CD14-positive monocyte (primary cell): ENCODE measurements around the gene SLC30A9. TPM values are rescaled to one million over a fixed set of nuclear protein-coding genes. Genes with fewer than 3 reads are reported as not detected.

Source experiments
- DNase-seq, 3 donors: peaks; one replicate each; pipeline ENCODE4 v3.0.0-alpha.2; 2011 to 2022
- H2AFZ ChIP-seq: 2 replicates; pipeline ENCODE4 v1.6.0; 2012; ENCODE audit warnings: mild to moderate bottlenecking, low read depth, low read length, inconsistent platforms; ENCODE audit not compliant: insufficient read depth, poor library complexity, severe bottlenecking
- H3K27ac ChIP-seq, 2 donors: 1 replicate in 1 of 2; 2 replicates in 1 of 2; pipeline ENCODE4 v1.5.1; 2012 to 2013; ENCODE audit warnings: low read length in 2 of 2, control low read depth in 1 of 2, inconsistent platforms in 1 of 2, low read depth in 1 of 2, mild to moderate bottlenecking in 1 of 2
- H3K27me3 ChIP-seq, 2 donors: one replicate each; pipeline versions ENCODE4 v1.6.0 to v1.6.1; 2011 to 2013; ENCODE audit warnings: low read length in 2 of 2; ENCODE audit not compliant: control insufficient read depth in 2 of 2, insufficient read depth in 2 of 2
- H3K36me3 ChIP-seq, 2 donors: replicated peaks in 1 of 2; 1 replicate in 1 of 2; 2 replicates in 1 of 2; pipeline versions ENCODE4 v1.5.1 to v1.6.1; 2012 to 2013; ENCODE audit warnings: low read length in 2 of 2, control low read depth in 1 of 2, inconsistent platforms in 1 of 2, mild to moderate bottlenecking in 1 of 2; ENCODE audit not compliant: insufficient read depth in 2 of 2, control insufficient read depth in 1 of 2
- H3K4me1 ChIP-seq, 2 donors: 1 replicate in 1 of 2; 2 replicates in 1 of 2; pipeline versions ENCODE4 v1.5.1 to v1.6.1; 2012 to 2013; ENCODE audit warnings: low read length in 2 of 2, control low read depth in 1 of 2, inconsistent platforms in 1 of 2, mild to moderate bottlenecking in 1 of 2, moderate library complexity in 1 of 2; ENCODE audit not compliant: insufficient read depth in 2 of 2, control insufficient read depth in 1 of 2
- H3K4me2 ChIP-seq: replicated peaks from 2 replicates; pipeline ENCODE3; 2012; ENCODE audit warnings: low read length, moderate library complexity, mild to moderate bottlenecking; ENCODE audit not compliant: poor library complexity, severe bottlenecking; ENCODE audit errors: extremely low read depth
- H3K4me3 ChIP-seq, 3 experiments: fragments of 200-600 bp in 1 of 3; sonication (generic) in 1 of 3; replicated peaks in 1 of 3; 1 replicate in 2 of 3; 2 replicates in 1 of 3; pipeline ENCODE4 v1.5.1; 2011 to 2013; ENCODE audit warnings: low read length in 3 of 3, mild to moderate bottlenecking in 3 of 3, control low read depth in 2 of 3, low read depth in 2 of 3, inconsistent platforms in 1 of 3, moderate library complexity in 1 of 3
- H3K79me2 ChIP-seq: 2 replicates; pipeline ENCODE4 v1.6.0; 2012; ENCODE audit warnings: mild to moderate bottlenecking, control low read depth, inconsistent platforms, low read length, moderate library complexity; ENCODE audit not compliant: insufficient read depth
- H3K9ac ChIP-seq: 2 replicates; pipeline ENCODE4 v1.6.0; 2017; ENCODE audit warnings: low read length, mild to moderate bottlenecking; ENCODE audit not compliant: insufficient read depth, poor library complexity, severe bottlenecking
- H3K9me3 ChIP-seq, 2 donors: replicated peaks in 1 of 2; 1 replicate in 1 of 2; 2 replicates in 1 of 2; pipeline versions ENCODE4 v1.5.1 to v1.6.1; 2012 to 2013; ENCODE audit warnings: low read length in 2 of 2, control low read depth in 1 of 2; ENCODE audit not compliant: control insufficient read depth in 1 of 2, insufficient read depth in 1 of 2
- H4K20me1 ChIP-seq: 2 replicates; pipeline ENCODE4 v1.6.0; 2012; ENCODE audit warnings: mild to moderate bottlenecking, low read length, control low read depth, moderate library complexity; ENCODE audit not compliant: insufficient read depth
- H3K27ac Mint-ChIP-seq, 7 donors: one replicate each; pipeline ENCODE4 v1.8.0; 2020; ENCODE audit warnings: mild to moderate bottlenecking in 7 of 7, mixed read lengths in 7 of 7, moderate library complexity in 6 of 7, inconsistent platforms in 2 of 7
- H3K27me3 Mint-ChIP-seq, 3 donors: one replicate each; pipeline ENCODE4 v1.8.0; 2021 to 2022; ENCODE audit warnings: low read depth in 3 of 3, mild to moderate bottlenecking in 3 of 3, mixed read lengths in 3 of 3, moderate library complexity in 3 of 3, inconsistent platforms in 1 of 3
- H3K36me3 Mint-ChIP-seq, 2 donors: one replicate each; pipeline ENCODE4 v1.8.0; 2020; ENCODE audit warnings: mixed read lengths in 2 of 2, inconsistent platforms in 1 of 2, mild to moderate bottlenecking in 1 of 2
- H3K4me1 Mint-ChIP-seq: one replicate; pipeline ENCODE4 v1.8.0; 2020; ENCODE audit warnings: mild to moderate bottlenecking, mixed read lengths
- H3K4me3 Mint-ChIP-seq, 2 donors: one replicate each; pipeline ENCODE4 v1.8.0; 2020; ENCODE audit warnings: mild to moderate bottlenecking in 2 of 2, mixed read lengths in 2 of 2, moderate library complexity in 1 of 2
- H3K9me3 Mint-ChIP-seq, 7 donors: one replicate each; pipeline ENCODE4 v1.8.0; 2020 to 2022; ENCODE audit warnings: mixed read lengths in 7 of 7, mild to moderate bottlenecking in 6 of 7, moderate library complexity in 6 of 7, inconsistent platforms in 2 of 7
- CTCF ChIP-seq: fragments of 200-600 bp; IDR thresholded peaks from one replicate; pipeline ENCODE4 v1.8.0; 2022; ENCODE audit warnings: antibody characterized with exemption, mild to moderate bottlenecking
- WGBS: methylation state at CpG from one replicate; pipeline ENCODE4 v1.1.5; 2013; ENCODE audit warnings: missing lambda C conversion rate; ENCODE audit not compliant: insufficient coverage; 5-methylcytosine and 5-hydroxymethylcytosine counted together
- intact Hi-C, 2 donors: fragments of 100-400 bp; cut with micrococcal nuclease; formaldehyde crosslinking; loops; one replicate each; pipeline versions ENCODE4 v1.15.0 to v1.15.1; 2023
- polyA plus RNA-seq, 3 donors: library from polyadenylated mRNA; depleted of rRNA in 1 of 3; unstranded in 2 of 3; stranded (reverse) in 1 of 3; fragments of 300-500 nt in 2 of 3; fragments of >200 nt in 1 of 3; fragmentation: Illumina TruSeq in 2 of 3; gene quantifications; 1 replicate in 2 of 3; 2 replicates in 1 of 3; pipeline ENCODE4 v1.2.3, GENCODE V29; 2012 to 2021

Gene SLC30A9
- polyA plus RNA-seq, 3 donors: 11.6 to 47.2 (median 41.0) TPM

- Mint-ChIP-seq H3K4me3 (no peak overlapping the region), H3K36me3 (peaks cover 73 to 85% of the 10 kb centered on the region in 2 donors), H3K27ac (peak overlapping the region in 1 of 7 donors; percentile 29), H3K9me3 (no peaks in the 10 kb centered on the region), H3K4me1 (peaks cover 9% of the 10 kb centered on the region), H3K27me3 (no peaks in the 10 kb centered on the region)
- no peaks in the 10 kb centered on the region for H3K27me3 ChIP-seq
- H3K4me3 ChIP-seq: no peak overlapping the region
- peaks cover 80 to 96% of the 10 kb centered on the region in 2 donors for H3K36me3 ChIP-seq
- H3K9me3 ChIP-seq: no peaks in the 10 kb centered on the region
- H3K4me1 ChIP-seq: peaks cover 0 to 7% of the 10 kb centered on the region in 2 donors
- peaks cover 63% of the 10 kb centered on the region for H4K20me1 ChIP-seq
- H3K4me2 ChIP-seq: no peak overlapping the region
- H3K79me2 ChIP-seq: peaks cover 23% of the 10 kb centered on the region
- peak overlapping the region in 1 of 2 donors; percentile 44 for H3K27ac ChIP-seq
- H3K9ac ChIP-seq: no peak overlapping the region
- H2AFZ ChIP-seq: no peak overlapping the region
- 63% methylated on average over 1 of the region's 3 CpGs for WGBS
- TF ChIP-seq CTCF: no peak
- intact Hi-C loops: no loop called here
- no peak for DNase-seq
Measured at GRCh38 chr4:41949531-41949930, 40.8 kb upstream of the SLC30A9 start.

- H3K9me3 Mint-ChIP-seq: no peaks in the 10 kb centered on the region
- no peak overlapping the region for H3K27ac Mint-ChIP-seq
- WGBS: no CpG with 5 or more reads among the region's 1 CpG
- Histone ChIP-seq H3K9me3 (no peaks in the 10 kb centered on the region), H2AFZ (no peak overlapping the region), H3K4me1 (peaks cover 3 to 11% of the 10 kb centered on the region in 2 donors), H3K4me2 (no peak overlapping the region), H3K36me3 (peaks cover 39 to 70% of the 10 kb centered on the region in 2 donors), H4K20me1 (peaks cover 23% of the 10 kb centered on the region), H3K79me2 (no peaks in the 10 kb centered on the region), H3K4me3 (no peak overlapping the region), H3K27ac (no peak overlapping the region), H3K9ac (no peak overlapping the region), H3K27me3 (no peaks in the 10 kb centered on the region)
- no peaks in the 10 kb centered on the region for H3K27me3 Mint-ChIP-seq
- peak; percentile 39 for TF ChIP-seq CTCF
- peaks cover 29 to 38% of the 10 kb centered on the region in 2 donors for H3K36me3 Mint-ChIP-seq
- H3K4me1 Mint-ChIP-seq: peaks cover 8% of the 10 kb centered on the region
- intact Hi-C loops: no loop called here
- peak in 2 of 3 donors; percentile 18 to 33 for DNase-seq
- no peak overlapping the region for H3K4me3 Mint-ChIP-seq
Measured at GRCh38 chr4:41957634-41958033, 32.7 kb upstream of the SLC30A9 start.
